ENCODE measurements around the gene KLRK1.
"Not testable (repeated sequence)": the region's sequence is repeated elsewhere in the genome, so short reads cannot be mapped to it uniquely, and the experiment has no call there.

Gene KLRK1

GRCh38 chr12:10388624-10389413 lies 1.0 kb downstream of the KLRK1 start:
- no peak for DNase-seq (ENCODE audit: low read depth in 2 of 2)

GRCh38 chr12:10387498-10387897 lies 2.3 kb downstream of the KLRK1 start:
- DNase-seq (ENCODE audit: low read depth in 2 of 2), result not testable (repeated sequence)

GRCh38 chr12:10386857-10387256 lies 3.0 kb downstream of the KLRK1 start:
- no peak for DNase-seq (ENCODE audit: low read depth in 2 of 2)

GRCh38 chr12:10385166-10385613 lies 4.7 kb downstream of the KLRK1 start:
- DNase-seq (ENCODE audit: low read depth in 2 of 2), result no peak

GRCh38 chr12:10384191-10384590 lies 5.7 kb downstream of the KLRK1 start:
- DNase-seq (ENCODE audit: low read depth in 2 of 2), result no peak

GRCh38 chr12:10381928-10382628 lies 7.8 kb downstream of the KLRK1 start:
- no peak for DNase-seq (ENCODE audit: low read depth in 2 of 2)

GRCh38 chr12:10378737-10379136 lies 11.1 kb downstream of the KLRK1 start:
- not testable (repeated sequence) for DNase-seq (ENCODE audit: low read depth in 2 of 2)

- no peak for DNase-seq (ENCODE audit: low read depth in 2 of 2)
Measured at GRCh38 chr12:10374624-10375018, 15.2 kb downstream of the KLRK1 start.

- DNase-seq (ENCODE audit: low read depth in 2 of 2), result no peak
Measured at GRCh38 chr12:10372559-10372958, 17.3 kb downstream of the KLRK1 start.

- DNase-seq (ENCODE audit: low read depth in 2 of 2), result not testable (repeated sequence)
Measured at GRCh38 chr12:10371893-10372535, 17.8 kb downstream of the KLRK1 start.

GRCh38 chr12:10369557-10370415 lies 20.1 kb downstream of the KLRK1 start:
- no peak for DNase-seq (ENCODE audit: low read depth in 2 of 2)

GRCh38 chr12:10368206-10369171 lies 21.4 kb downstream of the KLRK1 start:
- DNase-seq (ENCODE audit: low read depth in 2 of 2), result no peak

GRCh38 chr12:10367714-10368113 lies 22.1 kb downstream of the KLRK1 start:
- DNase-seq (ENCODE audit: low read depth in 2 of 2), result not testable (repeated sequence)

GRCh38 chr12:10366875-10367274 lies 23.0 kb downstream of the KLRK1 start:
- no peak for DNase-seq (ENCODE audit: low read depth in 2 of 2)

- DNase-seq (ENCODE audit: low read depth in 2 of 2), result no peak
Measured at GRCh38 chr12:10365696-10366405, 24.0 kb downstream of the KLRK1 start.

GRCh38 chr12:10364815-10365622 lies 24.8 kb downstream of the KLRK1 start:
- peak in 1 of 2 donors; percentile 43 for DNase-seq (ENCODE audit: low read depth in 2 of 2)

GRCh38 chr12:10363914-10364814 lies 25.7 kb downstream of the KLRK1 start:
- DNase-seq (ENCODE audit: low read depth in 2 of 2), result no peak

- DNase-seq (ENCODE audit: low read depth in 2 of 2), result no peak
Measured at GRCh38 chr12:10363658-10363913, 26.3 kb downstream of the KLRK1 start.

Data from stimulated activated CD4-positive, alpha-beta T cell treated with anti-CD3 and anti-CD28 coated beads, Interleukin-4, amount 100 ng/mL, for 48 hours (primary cell).